Measurements from ENCODE around the gene CNKSR1.

GRCh38 chr1:26203642-26204318 is 26.5 kb downstream of the CNKSR1 start:
- TF ChIP-seq, protein P1, sequence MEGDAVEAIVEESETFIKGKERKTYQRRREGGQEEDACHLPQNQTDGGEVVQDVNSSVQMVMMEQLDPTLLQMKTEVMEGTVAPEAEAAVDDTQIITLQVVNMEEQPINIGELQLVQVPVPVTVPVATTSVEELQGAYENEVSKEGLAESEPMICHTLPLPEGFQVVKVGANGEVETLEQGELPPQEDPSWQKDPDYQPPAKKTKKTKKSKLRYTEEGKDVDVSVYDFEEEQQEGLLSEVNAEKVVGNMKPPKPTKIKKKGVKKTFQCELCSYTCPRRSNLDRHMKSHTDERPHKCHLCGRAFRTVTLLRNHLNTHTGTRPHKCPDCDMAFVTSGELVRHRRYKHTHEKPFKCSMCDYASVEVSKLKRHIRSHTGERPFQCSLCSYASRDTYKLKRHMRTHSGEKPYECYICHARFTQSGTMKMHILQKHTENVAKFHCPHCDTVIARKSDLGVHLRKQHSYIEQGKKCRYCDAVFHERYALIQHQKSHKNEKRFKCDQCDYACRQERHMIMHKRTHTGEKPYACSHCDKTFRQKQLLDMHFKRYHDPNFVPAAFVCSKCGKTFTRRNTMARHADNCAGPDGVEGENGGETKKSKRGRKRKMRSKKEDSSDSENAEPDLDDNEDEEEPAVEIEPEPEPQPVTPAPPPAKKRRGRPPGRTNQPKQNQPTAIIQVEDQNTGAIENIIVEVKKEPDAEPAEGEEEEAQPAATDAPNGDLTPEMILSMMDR (IDR thresholded peaks at IDR 0.05) = no peak
- TF ChIP-seq POLR2A (IDR thresholded peaks at IDR 0.05) = no peak

Measured in lower leg skin (tissue), 3 donors.